ENCODE data around the gene MNAT1.
"Not testable (repeated sequence)": the region's sequence is repeated elsewhere in the genome, so short reads cannot be mapped to it uniquely, and the experiment has no call there.

Gene MNAT1

DNA sequence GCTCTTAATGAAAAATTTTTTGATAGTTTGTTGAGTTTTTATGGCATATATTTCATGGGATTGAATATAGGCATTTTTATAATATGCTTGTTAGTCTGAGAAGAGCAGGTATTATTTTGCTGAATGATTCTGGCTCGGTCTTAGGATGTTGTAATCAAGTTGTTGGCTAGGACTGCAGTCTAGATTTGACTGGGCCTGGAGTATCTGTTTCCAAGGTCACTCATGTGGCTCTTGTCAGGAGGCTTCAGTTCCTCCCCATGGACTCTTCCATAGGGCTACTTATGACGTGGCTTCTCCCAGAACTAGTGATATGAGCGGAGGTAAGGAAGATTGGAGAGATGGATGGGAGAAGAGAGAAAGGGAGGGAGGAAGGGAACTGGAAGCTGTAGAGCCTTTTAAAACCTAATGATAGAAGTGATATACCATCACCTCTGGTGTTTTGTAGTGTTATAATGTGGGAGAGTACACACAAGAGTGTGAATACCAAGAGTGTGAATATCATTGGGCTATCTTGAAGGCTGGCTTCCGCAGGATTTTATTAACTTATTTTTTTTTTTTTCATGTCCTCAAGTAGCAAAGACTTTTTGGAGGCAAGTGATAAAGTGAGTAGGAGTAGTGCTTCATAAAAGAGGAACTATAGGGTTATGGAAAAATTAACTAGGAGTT, 4.4 kb downstream of the MNAT1 start:
- no peak for DNase-seq (ENCODE audit: low read depth)

GRCh38 chr14:60744566-60744965, 10.0 kb downstream of the MNAT1 start:
- no peak for DNase-seq (ENCODE audit: low read depth)

GRCh38 chr14:60753264-60754119, 18.9 kb downstream of the MNAT1 start:
- peak; percentile 5 for DNase-seq (ENCODE audit: low read depth)

DNA sequence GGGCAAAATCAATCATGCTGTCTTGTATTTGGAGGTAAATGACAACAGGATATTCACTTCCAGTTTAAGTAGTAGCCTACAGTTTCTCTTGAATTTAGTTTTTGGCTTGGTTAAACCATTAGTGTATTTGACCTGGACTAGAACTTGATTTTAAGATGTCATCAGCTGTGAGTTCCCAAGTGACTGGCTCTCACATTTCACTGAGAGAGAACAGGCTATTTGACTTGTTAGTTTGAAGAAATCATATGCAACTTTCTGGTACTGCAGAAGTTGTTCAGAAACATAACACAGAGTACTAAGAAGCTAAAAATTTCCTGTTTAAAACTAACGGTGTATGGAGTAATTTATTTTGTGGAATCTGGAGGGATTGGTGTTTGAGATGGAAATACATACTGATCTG, 22.3 kb downstream of the MNAT1 start:
- DNase-seq (ENCODE audit: low read depth): no peak

DNA sequence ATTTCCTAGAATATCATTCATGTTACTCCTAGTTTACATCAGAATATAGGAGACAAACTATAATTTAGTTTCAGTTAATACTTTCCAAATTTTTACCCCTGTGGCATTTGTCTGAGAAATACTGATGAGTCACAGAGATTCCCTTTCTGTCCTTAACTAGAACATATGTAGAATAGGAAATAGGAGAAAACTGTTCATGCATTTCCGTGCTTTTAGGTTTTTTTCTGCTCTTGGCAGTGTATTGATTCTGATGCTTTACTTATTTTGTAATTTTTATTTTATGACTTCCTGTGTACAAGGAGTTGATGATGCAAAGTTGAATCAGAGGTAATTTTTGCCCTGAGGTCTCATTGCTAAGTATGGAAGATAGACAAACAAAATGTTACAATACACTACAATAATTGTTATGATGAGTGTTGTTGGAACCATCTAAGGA, 23.0 kb downstream of the MNAT1 start:
- DNase-seq (ENCODE audit: low read depth): no peak

GRCh38 chr14:60758885-60759284, 24.3 kb downstream of the MNAT1 start:
- no peak for DNase-seq (ENCODE audit: low read depth)

- no peak for DNase-seq (ENCODE audit: low read depth)
These were observed 25.6 kb downstream of the MNAT1 start for GRCh38 chr14:60760209-60760608.

DNA sequence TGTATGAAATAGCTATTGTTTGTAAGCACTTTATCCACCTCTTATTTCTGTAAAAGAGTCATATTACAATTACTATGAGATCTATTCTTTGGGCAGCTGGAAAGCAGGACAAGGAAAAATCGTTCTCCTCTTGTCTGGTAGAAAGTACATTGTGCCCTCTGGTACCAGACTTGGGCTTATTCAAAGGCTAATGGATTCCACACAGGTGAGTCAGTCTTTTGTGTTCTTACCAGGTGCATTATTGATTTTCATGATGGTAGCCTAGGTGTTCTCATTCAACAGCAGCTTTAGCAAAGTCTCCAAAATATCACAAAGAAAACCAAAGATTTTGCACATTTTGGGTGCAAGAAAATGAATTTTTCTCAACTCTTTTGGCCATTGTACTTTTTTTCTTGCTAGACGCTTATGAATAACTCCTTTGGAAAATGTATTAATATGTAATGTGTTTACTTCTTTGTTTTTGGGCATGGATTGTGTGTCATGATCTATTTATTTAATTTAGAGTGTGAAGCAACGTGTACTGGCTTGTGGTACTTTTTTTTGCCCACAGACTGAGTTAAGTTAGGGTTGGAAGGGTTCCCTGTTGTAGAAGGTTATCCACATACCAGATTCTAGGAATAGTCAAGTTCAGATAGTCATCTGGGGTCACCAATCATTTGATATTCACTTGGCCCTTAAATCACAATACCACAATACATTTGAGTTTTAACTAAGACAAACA, 26.2 kb downstream of the MNAT1 start:
- DNase-seq (ENCODE audit: low read depth): no peak

- DNase-seq (ENCODE audit: low read depth): no peak
These were observed 34.0 kb downstream of the MNAT1 start for GRCh38 chr14:60768602-60769001.

GRCh38 chr14:60771117-60771516, 36.6 kb downstream of the MNAT1 start:
- DNase-seq (ENCODE audit: low read depth): no peak

- DNase-seq (ENCODE audit: low read depth): no peak
These were observed 39.0 kb downstream of the MNAT1 start for GRCh38 chr14:60773558-60773957.

DNA sequence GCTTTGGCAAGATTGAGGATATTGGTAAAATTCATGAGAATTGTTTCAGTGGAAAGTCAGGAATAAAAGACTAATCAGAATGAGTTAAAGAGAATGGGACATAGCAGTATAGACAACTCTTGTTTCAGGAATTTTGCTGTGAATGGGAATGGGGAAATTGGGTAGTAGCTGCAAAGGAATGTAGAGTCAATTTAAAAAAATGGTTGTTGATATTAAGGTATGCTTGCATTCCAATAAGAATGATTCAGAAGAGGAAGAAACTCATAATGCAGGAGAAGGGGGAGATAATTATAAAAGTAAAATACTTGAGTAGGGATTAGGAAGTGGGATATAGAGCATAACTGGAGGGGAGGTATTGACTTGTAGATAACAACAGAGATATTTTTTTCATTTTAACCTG, 40.7 kb downstream of the MNAT1 start:
- DNase-seq (ENCODE audit: low read depth): no peak

DNA sequence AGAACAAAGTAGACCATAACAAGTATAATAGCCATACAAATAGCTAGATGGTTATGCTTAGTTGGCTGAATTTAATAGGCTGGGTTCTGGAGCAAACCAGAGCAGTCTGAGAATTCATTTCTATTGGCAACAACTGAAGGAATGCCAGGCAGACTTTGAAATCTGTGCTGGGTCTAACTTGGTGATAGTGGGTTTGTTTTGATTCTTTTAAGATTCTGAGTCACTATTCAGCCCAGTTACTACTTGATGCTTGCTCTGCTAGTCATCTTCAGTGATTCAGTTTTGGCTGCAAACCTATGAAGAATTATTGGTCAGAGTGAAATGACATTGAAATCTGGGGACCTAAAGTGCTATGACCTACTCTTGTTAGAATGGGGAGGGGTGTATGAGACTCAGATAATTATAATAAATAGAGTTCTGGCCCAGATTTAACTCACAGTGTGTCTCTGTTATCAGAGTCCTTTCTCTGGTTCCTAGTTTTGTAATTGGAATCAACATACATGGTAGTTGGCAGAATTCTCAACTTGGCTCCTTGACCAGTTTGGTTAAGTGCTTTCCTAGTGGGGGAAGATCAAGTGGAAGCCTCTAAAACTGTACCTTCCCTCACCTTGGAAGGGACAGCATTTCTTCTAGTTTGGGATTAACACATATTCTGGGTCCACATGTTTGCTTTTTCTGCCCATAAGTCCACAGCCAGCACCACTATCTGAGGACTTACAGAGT, 43.5 kb downstream of the MNAT1 start:
- no peak for DNase-seq (ENCODE audit: low read depth)

DNA sequence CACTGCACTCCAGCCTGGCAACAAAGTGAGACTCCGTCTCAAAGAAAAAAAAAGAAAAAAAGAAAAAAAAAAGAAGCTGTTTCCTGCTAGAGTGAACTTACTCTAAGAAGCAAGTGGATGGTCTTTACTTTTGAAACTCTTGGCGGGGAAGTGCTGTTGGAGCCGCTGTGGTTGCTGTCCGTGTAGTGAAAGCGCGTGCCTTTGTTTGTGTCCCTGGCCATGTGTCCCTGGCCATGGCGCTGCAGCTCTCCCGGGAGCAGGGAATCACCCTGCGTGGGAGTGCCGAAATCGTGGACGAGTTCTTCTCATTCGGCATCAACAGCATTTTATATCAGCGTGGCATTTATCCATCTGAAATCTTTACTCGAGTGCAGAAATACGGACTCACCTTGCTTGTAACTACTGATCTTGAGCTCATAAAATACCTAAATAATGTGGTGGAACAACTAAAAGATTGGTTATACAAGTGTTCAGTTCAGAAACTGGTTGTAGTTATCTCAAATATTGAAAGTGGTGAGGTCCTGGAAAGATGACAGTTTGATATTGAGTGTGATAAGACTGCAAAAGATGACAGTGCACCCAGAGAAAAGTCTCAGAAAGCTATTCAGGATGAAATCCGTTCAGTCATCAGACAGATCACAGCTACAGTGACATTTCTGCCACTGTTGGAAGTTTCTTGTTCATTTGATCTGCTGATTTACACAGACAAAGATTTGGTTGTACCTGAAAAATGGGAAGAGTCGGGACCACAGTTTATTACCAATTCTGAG, 45.4 kb downstream of the MNAT1 start:
- not testable (repeated sequence) for DNase-seq (ENCODE audit: low read depth)

- DNase-seq (ENCODE audit: low read depth): not testable (repeated sequence)
These were observed 46.0 kb downstream of the MNAT1 start for GRCh38 chr14:60780558-60780957.

DNA sequence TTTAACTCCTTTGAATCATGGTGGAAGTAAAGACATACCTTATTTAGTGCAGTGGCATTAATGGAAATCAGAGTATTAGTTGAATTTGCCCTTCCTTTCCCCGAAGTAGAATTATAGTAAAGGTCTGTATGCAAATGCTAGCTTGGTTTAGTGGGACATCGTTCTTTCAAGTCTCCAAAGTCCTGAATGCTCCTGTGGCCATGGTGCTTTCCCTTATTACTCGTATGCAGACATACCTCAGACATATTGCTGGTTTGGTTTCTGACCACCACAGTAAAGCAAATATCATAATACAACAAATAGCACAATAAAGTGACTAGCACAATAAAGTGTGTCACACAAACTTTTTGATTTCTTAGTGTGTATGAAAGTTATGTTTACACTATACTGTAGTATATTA, 52.3 kb downstream of the MNAT1 start:
- no peak for DNase-seq (ENCODE audit: low read depth)

GRCh38 chr14:60789656-60790055, 55.1 kb downstream of the MNAT1 start:
- DNase-seq (ENCODE audit: low read depth): no peak

GRCh38 chr14:60790850-60791249, 56.3 kb downstream of the MNAT1 start:
- no peak for DNase-seq (ENCODE audit: low read depth)

GRCh38 chr14:60796434-60796833, 61.9 kb downstream of the MNAT1 start:
- DNase-seq (ENCODE audit: low read depth): no peak

- DNase-seq (ENCODE audit: low read depth): no peak
These were observed 65.8 kb downstream of the MNAT1 start for GRCh38 chr14:60800409-60800808.

GRCh38 chr14:60803871-60804270, 69.3 kb downstream of the MNAT1 start:
- no peak for DNase-seq (ENCODE audit: low read depth)
